Tibial nerve (tissue), 4 donors: Measurements from ENCODE around the gene ARAF. TPM values are rescaled to one million over a fixed set of nuclear protein-coding genes. Genes with fewer than 3 reads are reported as not detected.
A peak's percentile ranks its signal among the peaks of the same experiment; 100 is the strongest.
"Not testable (repeated sequence)": the region's sequence is repeated elsewhere in the genome, so short reads cannot be mapped to it uniquely, and the experiment has no call there.

Experiments used
- DNase-seq, 2 donors: peaks; one replicate each; pipeline ENCODE4 v3.0.0-alpha.2; 2019; ENCODE audit warnings: low spot score in 2 of 2
- H3K27ac ChIP-seq, 4 donors: fragments of 200-600 bp; sonication (generic) in 3 of 4; one replicate each; pipeline ENCODE4 v1.5.1; 2017 to 2019; ENCODE audit warnings: mild to moderate bottlenecking in 1 of 4
- H3K27me3 ChIP-seq, 2 donors: fragments of 200-600 bp; sonication (generic) in 1 of 2; one replicate each; pipeline versions ENCODE4 v1.5.1 to v1.6.0; 2017 to 2019
- H3K36me3 ChIP-seq, 3 donors: fragments of 200-600 bp; sonication (generic); one replicate each; pipeline ENCODE4 v1.5.1; 2018 to 2019
- H3K4me1 ChIP-seq, 4 donors: fragments of 200-600 bp; sonication (generic) in 3 of 4; one replicate each; pipeline ENCODE4 v1.5.1; 2017 to 2019
- H3K4me3 ChIP-seq, 4 donors: fragments of 200-600 bp; sonication (generic) in 3 of 4; one replicate each; pipeline ENCODE4 v1.5.1; 2017 to 2019; ENCODE audit warnings: mild to moderate bottlenecking in 1 of 4, moderate library complexity in 1 of 4
- H3K9me3 ChIP-seq, 4 donors: fragments of 200-600 bp; sonication (generic) in 3 of 4; one replicate each; pipeline ENCODE4 v1.5.1; 2017 to 2019
- EP300 ChIP-seq, 2 donors: sonication (generic); formaldehyde crosslinking; IDR thresholded peaks; one replicate each; pipeline ENCODE4 v1.6.1; 2017; ENCODE audit warnings: antibody characterized with exemption in 2 of 2, mild to moderate bottlenecking in 1 of 2
- POLR2A ChIP-seq, 2 donors: fragments of 450-650 bp; IDR thresholded peaks; one replicate each; pipeline ENCODE4 v1.6.1; 2017; ENCODE audit warnings: antibody characterized with exemption in 2 of 2, mild to moderate bottlenecking in 2 of 2, moderate library complexity in 2 of 2
- WGBS, 2 donors: methylation state at CpG; one replicate each; pipeline ENCODE4 v1.1.5; 2018; 5-methylcytosine and 5-hydroxymethylcytosine counted together
- total RNA-seq, 4 donors: library from RNA; depleted of rRNA; stranded (reverse); fragments of >200 nt; gene quantifications; one replicate each; pipeline ENCODE4 v1.1.0, GENCODE V29; 2016
- TF ChIP-seq, protein P1 (sequence below), 5 experiments: fragments of 200-600 bp in 3 of 5; fragments of 450-650 bp in 2 of 5; sonication (generic) in 3 of 5; IDR thresholded peaks; one replicate each; pipeline ENCODE4 v1.5.1; 2016 to 2019; ENCODE audit warnings: antibody characterized with exemption in 5 of 5, mild to moderate bottlenecking in 3 of 5, moderate library complexity in 2 of 5

The ARAF gene
- total RNA-seq, 4 donors from 2014 or later, result 34.1 to 61.2 (median 40.8) TPM

DNA sequence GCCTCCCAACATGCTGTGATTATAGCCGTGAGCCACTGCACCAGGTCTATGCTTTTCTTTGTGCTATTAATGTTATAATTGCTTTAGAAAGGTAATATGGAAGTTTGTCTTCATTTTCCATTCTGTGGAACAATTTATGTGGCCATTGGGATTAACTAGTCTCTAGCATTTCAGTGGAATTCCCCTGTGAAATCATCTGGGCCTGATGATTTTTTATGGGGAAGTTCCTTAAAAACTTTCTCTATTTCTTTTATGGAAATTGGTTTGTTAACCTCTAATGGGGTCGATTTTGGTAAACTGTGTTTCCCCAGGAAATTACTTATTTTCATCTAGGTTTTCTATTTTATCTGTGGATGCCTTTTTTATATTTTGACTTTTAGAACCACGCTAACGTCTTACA is 32.5 kb downstream of the ARAF start:
- TF ChIP-seq POLR2A (IDR thresholded peaks at IDR 0.05) (no peak), EP300 (IDR thresholded peaks at IDR 0.05) (no peak)
- TF ChIP-seq, protein P1, sequence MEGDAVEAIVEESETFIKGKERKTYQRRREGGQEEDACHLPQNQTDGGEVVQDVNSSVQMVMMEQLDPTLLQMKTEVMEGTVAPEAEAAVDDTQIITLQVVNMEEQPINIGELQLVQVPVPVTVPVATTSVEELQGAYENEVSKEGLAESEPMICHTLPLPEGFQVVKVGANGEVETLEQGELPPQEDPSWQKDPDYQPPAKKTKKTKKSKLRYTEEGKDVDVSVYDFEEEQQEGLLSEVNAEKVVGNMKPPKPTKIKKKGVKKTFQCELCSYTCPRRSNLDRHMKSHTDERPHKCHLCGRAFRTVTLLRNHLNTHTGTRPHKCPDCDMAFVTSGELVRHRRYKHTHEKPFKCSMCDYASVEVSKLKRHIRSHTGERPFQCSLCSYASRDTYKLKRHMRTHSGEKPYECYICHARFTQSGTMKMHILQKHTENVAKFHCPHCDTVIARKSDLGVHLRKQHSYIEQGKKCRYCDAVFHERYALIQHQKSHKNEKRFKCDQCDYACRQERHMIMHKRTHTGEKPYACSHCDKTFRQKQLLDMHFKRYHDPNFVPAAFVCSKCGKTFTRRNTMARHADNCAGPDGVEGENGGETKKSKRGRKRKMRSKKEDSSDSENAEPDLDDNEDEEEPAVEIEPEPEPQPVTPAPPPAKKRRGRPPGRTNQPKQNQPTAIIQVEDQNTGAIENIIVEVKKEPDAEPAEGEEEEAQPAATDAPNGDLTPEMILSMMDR (IDR thresholded peaks at IDR 0.05), result no peak
- DNase-seq, result no peak
- H3K27me3 ChIP-seq, result no peaks in the 10 kb centered on the region
- peaks cover 0 to 13% (median 4%) of the 10 kb centered on the region in 4 donors for H3K9me3 ChIP-seq
- WGBS, 2 donors, result 63 to 87% methylated on average over 4 of the region's 4 CpGs
- no peak overlapping the region for H3K4me3 ChIP-seq
- H3K36me3 ChIP-seq, result no peaks in the 10 kb centered on the region
- H3K4me1 ChIP-seq, result no peaks in the 10 kb centered on the region
- no peak overlapping the region for H3K27ac ChIP-seq

DNA sequence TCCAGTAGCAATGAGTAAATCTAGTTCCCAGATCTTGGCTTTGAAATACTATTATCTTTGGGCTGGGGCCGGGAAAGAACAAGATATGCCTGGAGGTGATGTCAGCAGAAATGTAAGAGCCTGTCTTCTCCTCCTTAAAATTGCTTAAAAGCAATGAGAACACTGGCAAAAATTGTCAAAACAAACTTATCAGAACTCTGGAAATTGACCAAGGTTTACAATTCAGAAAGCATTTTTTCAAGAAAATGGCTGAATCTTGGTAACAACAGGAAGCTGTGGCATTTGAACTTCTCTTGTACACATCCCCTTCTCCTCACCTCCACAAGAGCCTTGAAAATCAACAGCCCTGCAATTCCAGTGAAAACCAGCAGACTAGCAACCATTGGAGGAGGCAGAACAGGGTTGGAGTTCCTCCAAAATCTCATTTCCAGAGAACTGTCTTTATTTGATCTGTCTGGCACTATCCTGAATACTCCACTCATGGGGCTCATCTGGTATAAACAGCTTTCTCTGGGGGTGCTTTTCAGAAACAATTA is 34.8 kb downstream of the ARAF start:
- H3K4me3 ChIP-seq, result no peak overlapping the region
- H3K4me1 ChIP-seq, result no peaks in the 10 kb centered on the region
- H3K9me3 ChIP-seq, result peaks cover 0 to 21% (median 6%) of the 10 kb centered on the region in 4 donors
- H3K27ac ChIP-seq, result peak overlapping the region in 2 of 4 donors; percentile 59 to 66
- H3K27me3 ChIP-seq, result no peaks in the 10 kb centered on the region
- TF ChIP-seq, protein P1 (IDR thresholded peaks at IDR 0.05), result no peak
- DNase-seq, result no peak
- no peaks in the 10 kb centered on the region for H3K36me3 ChIP-seq
- WGBS, 2 donors, result 59 to 63% methylated on average over 1 of the region's 1 CpG

DNA sequence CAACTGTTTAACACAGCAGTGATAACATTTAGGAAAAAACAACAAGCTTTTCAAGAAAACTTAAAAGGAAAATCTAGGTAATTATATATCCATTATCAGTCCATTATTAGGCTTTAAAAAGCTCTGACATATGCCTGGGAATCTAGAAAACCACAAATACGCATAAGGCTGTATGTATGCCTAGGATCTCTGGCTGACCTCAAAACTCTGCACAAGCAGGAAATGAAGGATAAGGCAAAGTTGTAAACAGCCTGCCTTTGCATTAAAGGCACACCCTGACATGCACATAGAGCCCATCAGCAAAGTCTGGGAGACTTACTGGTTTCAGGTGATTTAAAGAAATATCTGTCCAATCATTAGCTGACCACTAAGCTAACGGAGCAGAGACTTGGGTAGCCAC is 35.3 kb downstream of the ARAF start:
- no peak for DNase-seq
- 51 to 79% methylated on average over 2 of the region's 2 CpGs for WGBS, 2 donors
- TF ChIP-seq, protein P1 (IDR thresholded peaks at IDR 0.05), result no peak
- TF ChIP-seq EP300 (IDR thresholded peaks at IDR 0.05) (no peak), POLR2A (IDR thresholded peaks at IDR 0.05) (no peak)
- Histone ChIP-seq H3K9me3 (peaks cover 0 to 21% (median 6%) of the 10 kb centered on the region in 4 donors), H3K27me3 (no peaks in the 10 kb centered on the region), H3K4me3 (no peak overlapping the region), H3K4me1 (no peaks in the 10 kb centered on the region), H3K36me3 (no peaks in the 10 kb centered on the region), H3K27ac (peak overlapping the region in 2 of 4 donors; percentile 59 to 66)

DNA sequence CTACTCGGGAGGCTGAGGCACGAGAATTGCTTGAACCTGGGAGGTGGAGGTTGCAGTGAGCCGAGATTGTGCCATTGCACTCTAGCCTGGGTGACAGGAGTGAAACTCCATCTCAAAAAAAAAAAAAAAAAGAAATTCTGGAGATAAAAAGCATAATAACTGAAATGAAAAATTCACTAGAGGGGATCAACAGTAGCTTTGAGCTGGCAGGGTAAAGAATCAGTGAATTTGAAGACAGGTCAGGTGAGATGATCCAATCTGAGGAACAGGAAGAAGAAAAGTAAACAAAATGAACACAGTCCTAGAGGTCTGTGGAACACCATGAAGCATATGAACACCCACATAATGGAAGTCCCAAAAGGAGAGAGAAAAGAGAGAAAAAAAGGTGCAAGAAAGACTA is 36.2 kb downstream of the ARAF start:
- Histone ChIP-seq H3K27ac (no peak overlapping the region), H3K27me3 (no peaks in the 10 kb centered on the region), H3K36me3 (no peaks in the 10 kb centered on the region), H3K9me3 (peaks cover 0 to 21% (median 6%) of the 10 kb centered on the region in 4 donors), H3K4me1 (no peaks in the 10 kb centered on the region), H3K4me3 (no peak overlapping the region)
- DNase-seq, result no peak
- TF ChIP-seq, protein P1 (IDR thresholded peaks at IDR 0.05), result no peak
- TF ChIP-seq POLR2A (IDR thresholded peaks at IDR 0.05) (no peak), EP300 (IDR thresholded peaks at IDR 0.05) (no peak)
- 82 to 100% methylated on average over 3 of the region's 3 CpGs for WGBS, 2 donors

DNA sequence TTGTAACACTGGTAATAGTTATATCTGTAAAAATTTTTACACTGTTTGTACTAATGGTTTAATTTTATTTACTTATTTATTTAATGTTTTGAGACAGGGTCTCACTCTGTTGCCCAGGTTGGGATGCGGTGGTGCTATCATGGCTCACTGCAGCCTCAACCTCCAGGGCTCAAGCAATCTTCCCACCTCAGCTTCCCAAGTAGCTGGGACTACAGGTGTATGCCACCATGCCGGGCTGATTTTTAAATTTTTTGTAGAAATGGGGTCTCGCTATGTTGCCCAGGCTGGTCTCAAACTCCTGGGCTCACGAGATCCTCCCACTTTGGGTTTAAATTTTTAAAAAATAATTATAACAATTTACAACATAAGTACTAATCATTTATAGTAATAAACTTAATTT is 42.1 kb downstream of the ARAF start:
- not testable (repeated sequence) for H3K9me3 ChIP-seq, H3K27me3 ChIP-seq, H3K36me3 ChIP-seq, H3K4me3 ChIP-seq, H3K4me1 ChIP-seq, H3K27ac ChIP-seq, DNase-seq
- WGBS, 2 donors, result 93 to 95% methylated on average over 4 of the region's 4 CpGs

DNA sequence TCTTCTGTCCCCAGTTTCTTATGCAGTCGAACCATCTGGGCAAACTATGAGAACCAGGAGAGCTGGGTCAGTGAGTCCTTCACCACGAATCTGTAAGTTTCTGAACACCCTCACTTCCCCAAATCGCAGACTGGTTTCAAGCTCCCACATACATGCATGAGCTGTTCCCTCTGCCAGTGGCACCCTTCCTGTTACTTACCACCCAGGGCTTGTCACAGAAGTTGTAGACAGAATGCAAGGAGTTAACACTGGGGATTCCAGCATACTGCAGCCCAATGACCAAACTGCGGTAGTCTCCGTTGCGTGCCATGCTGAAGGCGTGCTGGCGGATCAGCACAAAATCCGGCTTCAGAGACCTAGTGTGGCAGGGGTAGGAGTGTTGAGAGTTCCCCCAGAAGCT is 44.0 kb downstream of the ARAF start:
- Histone ChIP-seq H3K27me3 (no peaks in the 10 kb centered on the region), H3K27ac (no peak overlapping the region), H3K36me3 (no peaks in the 10 kb centered on the region), H3K9me3 (no peaks in the 10 kb centered on the region), H3K4me3 (no peak overlapping the region), H3K4me1 (no peaks in the 10 kb centered on the region)
- TF ChIP-seq, protein P1 (IDR thresholded peaks at IDR 0.05), result no peak
- no peak for DNase-seq
- 62 to 85% methylated on average over 6 to 9 of the region's 9 CpGs for WGBS, 2 donors
